GM19455 (cell line): ENCODE results near the gene NUDT17.
"Not testable (repeated sequence)": the region's sequence is repeated elsewhere in the genome, so short reads cannot be mapped to it uniquely, and the experiment has no call there.

Experiments
- ATAC-seq: cut with Tn5 transposase; IDR thresholded peaks from one replicate; pipeline ENCODE4 v1.9.1; 2021; ENCODE audit not compliant: unreplicated experiment

Gene NUDT17, protein sequence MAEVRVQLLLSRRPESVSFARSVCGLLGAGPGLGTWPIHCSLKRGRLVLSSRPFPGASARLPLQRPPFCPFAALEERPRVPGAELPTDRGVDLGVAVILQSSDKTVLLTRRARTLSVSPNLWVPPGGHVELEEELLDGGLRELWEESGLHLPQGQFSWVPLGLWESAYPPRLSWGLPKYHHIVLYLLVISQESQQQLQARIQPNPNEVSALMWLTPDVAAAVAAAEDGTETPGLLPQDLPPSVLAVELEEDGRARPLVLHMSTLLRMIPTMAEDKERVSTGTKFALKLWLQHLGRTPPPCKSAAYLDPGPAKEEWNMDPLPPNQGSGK

DNA sequence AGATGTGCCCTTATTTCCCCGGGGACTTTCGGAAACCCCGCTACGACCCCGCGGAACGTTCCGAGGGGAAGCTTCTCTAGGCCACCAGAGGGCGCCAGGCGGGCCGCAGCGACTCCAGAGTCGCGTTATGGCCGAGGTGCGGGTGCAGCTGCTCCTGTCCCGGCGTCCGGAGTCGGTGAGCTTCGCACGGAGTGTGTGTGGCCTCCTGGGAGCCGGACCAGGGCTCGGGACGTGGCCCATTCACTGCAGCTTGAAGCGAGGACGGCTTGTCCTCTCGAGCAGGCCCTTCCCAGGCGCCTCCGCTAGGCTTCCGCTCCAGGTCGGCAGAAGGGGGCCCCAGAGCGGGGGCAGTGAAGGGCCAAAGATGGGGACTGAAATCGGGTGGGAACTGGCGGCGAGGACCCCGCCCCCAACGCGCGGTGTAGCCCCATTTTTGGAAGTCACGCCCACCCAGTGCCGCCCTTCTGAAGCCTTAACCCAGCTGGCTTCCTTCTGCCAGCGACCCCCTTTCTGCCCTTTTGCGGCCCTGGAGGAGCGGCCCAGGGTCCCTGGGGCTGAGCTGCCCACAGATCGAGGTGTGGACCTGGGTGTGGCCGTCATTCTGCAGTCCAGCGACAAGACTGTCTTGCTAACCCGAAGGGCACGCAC, at the start of gene NUDT17:
TSS of gene NUDT17 (plus strand) at position 117 of the 648 bp plus-strand sequence. CDS start at position 128, 11 bp downstream.
- peak; percentile 55 for ATAC-seq

DNA sequence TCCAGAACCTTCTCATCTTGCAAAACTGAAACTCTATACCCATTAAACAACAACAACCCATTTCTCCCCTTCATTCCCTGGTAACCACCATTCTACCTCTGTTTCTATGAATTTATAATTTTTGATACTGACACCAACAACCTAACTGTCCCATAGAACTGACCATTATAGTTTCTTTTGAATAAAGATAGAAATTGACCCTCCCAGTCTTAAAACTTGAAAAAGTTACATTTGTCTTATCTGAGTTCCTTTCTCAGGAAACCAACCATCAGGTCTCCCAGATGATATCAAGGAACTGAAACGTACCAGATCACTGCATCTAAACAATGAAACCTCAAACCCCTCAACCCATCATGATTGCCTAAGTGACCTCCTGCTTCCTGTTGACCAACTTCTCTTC, 48.7 kb upstream of the NUDT17 start:
- ATAC-seq = no peak

DNA sequence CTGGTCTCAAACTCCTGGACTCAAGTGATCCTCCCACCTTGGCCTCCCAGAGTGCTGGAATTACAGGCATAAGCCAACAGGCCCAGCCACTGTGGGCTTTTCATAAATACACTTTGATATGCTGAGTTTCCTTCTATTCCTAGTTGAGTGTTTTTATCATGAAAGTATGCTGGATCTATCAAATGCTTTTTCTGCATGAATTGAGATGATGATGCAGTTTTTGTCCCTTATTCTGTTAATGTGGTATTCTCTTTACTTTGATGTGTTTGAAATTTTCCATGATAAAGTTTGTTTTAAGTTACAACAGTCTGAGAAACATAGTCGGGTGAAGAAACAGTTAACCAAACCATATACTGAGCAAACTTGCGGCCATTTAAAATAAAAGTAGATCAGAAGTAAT, 45.6 kb upstream of the NUDT17 start:
- no peak for ATAC-seq

DNA sequence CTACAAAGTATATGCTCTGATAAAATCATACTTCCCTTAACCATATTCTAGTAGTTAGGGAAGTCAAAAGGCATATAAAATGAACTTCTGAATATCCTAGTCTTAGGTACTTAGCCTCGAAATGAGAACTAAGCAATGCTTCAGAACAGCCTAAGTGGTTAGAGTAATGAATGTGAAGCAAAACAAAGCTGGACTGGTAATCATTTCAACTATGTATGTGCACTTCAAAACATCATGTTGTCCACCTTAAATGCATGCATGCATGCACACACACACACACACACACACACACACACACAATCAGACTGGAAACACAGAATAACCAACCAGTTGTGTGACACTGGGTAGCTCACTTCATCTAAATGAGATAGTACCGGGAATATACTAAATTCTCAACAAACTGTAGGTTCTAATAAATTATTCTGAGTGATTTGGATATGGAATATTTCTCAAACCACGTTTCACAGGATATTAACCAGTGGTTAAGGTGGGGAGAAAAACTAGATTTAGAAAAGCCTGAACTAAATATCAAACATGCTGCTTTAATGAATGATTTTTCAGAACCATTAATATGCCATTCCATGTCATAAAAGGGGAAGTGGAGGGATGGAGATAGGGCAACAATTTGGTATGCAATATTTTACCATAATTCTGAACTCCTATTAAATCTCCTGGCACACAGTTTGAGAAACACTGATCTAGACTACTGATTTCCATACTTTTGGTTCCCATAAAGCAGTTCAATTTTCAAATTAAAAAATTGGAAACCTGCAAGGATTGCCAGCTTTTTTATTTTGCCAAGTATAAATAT, 41.0 kb upstream of the NUDT17 start:
- ATAC-seq = no peak

DNA sequence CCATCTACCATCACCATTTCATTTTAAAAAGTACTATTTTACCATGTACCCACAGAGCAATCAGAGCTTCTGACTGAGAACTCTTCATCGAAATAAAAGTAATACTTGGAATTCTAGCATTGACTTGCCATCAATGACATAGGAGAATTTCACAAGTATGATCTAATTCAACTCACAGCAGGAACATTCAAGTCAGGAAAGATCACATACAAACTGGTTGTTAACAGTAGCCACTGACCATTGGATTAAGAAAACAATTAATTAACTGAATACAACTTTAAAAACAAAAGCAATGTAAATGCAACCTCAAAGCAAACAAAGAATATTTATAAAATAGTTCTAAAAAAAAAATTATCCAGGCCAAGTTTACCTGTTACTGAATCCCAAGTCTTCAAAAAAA, 40.4 kb upstream of the NUDT17 start:
- ATAC-seq = no peak

DNA sequence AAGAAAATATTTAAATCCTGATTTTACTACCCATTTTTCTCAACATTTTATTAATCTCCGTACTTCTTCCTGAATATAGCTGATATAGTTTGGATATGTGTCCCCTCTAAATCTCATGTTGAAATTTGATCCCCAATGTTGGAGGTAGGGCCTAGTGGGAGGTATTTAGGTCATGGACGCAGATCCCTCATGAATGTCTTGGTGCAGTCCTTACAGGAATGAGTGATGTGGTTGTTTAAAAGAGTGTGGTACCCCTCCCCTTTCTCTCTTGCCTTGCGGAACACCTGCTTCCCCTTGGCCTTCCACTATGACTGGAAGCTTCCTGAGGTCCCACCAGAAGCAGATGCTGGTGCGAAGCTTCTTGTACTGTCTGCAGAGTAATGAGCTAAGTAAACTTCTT, 39.0 kb upstream of the NUDT17 start:
- ATAC-seq = no peak

DNA sequence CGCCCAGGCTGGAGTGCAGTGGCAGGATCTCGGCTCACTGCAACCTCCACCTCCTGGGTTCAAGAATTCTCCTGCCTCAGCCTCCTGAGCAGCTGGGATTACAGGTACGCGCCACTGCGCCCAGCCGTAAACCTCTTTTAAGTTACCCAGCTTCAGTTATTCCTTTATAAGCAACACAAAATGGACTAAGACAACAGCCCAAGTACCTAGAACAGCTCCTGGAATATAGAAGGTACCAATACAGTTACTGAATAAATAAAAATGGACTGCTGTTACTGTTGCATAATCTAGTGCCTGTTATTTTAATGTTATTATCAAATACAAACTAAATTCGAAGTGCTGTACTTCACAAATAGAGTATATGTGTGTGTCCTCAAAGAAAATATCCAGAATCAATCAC, 38.6 kb upstream of the NUDT17 start:
- no peak for ATAC-seq

DNA sequence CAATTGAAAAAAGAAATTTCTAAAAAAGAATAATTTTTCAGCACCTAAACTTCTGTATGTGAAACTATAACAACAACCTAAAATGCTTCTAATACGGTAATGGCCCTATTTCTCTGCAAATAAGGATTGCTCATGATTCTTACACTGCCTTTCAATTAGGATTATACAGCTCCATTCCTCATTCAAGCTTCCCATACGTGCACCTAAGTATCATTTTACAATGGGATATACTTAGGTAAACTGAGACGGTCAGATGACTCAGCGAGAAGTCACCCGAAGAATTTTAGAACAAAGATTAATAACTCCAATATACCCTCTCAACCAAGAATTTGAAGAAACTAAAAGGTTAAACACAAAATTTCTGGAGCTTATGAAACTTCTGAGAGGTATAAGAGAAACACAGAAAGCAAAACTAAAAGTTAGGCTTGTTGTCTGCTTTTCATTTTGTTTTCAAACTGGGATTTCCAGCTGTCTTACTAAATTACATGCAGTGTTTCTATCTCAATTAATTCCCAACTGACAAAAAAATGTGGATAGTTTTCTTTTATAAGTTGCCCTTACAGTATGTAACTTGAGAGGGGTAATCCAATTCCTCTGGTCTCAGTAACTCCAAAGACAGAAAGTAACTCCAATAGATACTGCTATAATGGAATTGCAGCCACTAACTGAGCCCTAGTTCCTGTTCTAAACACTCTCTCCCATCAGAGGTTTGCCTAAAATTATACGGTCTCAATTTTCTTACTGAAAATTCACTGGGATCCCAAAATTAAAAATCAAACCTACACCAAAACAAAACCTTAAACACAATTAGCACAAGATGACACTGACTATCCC, 32.2 kb upstream of the NUDT17 start:
- ATAC-seq = not testable (repeated sequence)

DNA sequence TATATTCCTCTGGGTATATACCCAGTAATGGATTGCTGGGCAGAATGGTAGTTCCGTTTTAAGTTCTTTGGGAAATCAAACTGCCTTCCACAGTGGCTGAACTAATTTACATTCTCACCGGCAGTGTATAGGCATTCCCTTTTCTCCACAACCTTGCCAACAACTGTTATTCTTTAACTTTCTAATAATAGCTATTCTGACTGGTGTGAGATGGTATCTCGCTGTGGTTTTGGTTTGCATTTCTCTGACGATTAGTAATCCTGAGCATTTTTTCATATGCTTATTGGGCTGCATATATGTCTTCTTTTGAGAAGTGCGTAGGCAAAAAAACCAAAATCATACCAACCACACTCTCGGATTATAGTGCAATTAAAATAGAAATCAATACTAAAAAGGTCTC, 27.3 kb upstream of the NUDT17 start:
- not testable (repeated sequence) for ATAC-seq

DNA sequence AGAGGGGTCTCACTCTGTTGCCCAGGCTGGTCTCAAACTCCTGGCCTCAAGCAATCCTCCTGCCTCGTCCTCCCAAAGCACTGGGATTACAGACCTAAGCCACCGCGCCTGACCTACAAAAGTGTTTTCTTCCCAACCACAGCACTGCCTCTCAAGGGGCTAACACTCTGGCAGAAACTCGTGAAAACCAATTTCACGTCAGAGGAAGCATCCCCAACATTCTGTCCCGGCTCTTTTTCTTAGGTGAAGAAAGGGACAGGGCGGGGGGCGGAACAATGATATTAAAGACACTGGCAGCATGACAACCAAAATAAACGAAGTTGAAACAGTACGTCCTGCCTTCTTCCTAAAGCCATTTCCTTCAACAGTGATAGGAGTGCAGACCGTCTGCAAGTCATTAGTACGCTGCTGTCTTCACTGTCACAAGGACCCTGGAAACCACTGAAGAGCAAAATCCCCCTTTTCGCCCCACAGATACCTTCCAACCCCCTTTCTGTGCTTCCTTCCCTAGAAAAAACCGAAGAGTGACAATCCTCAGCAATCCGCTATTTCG, 22.6 kb upstream of the NUDT17 start:
- not testable (repeated sequence) for ATAC-seq

DNA sequence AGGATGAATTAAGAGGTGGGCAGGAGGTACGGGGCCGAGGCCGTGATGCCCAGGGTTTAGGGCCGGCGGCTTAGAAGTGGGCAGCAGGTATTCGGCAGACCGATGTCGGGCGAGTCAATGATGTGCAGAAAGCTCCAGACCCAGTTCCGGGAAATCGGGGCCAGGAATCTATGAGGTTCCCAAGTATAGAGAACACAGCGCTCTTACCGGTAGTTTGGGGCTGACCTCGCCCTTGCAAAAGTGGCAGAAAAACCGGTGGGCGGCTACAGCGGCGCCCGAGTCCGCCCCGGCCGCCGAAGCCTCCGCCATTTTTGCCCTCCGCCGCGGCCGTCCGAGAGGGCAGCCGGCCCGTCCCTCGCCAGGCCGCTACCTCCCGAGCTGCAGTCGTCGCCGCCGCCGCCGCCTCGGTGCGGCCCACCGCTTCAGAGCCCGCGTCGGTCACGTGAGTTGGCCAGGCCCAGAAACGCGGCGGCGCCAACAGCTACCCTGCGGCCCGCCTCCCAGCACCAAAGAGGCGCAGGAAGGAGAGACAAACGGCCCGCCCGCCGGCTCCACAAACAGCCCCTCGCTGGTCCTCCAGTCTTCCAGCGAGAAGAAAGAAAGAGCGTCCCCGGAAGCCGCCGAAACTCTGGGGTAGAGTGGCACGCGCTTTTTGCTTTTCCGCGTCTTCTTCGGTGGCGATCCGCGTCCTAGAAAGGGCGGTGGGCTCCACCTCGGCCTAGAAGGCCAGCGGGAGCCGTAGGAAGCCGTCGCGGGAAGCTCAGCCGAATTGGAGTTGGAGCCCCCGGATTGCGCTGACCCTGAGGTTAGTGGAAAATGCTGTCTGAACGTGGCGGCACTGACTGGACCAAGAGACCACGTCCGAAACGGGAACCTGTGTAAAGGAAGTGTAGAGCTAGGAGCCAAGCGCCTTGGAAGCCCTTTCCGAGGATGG, 21.6 kb upstream of the NUDT17 start, which contains the start of the genes POLR3C and RNF115:
TSS of gene POLR3C (plus strand) at position 636 of the 934 bp plus-strand sequence. CDS start 1,577 bp downstream, outside the sequence.
TSS of gene RNF115 (minus strand) at position 531 of the 934 bp plus-strand sequence. CDS start at position 309, 222 bp downstream.
- peak; percentile 82 for ATAC-seq

DNA sequence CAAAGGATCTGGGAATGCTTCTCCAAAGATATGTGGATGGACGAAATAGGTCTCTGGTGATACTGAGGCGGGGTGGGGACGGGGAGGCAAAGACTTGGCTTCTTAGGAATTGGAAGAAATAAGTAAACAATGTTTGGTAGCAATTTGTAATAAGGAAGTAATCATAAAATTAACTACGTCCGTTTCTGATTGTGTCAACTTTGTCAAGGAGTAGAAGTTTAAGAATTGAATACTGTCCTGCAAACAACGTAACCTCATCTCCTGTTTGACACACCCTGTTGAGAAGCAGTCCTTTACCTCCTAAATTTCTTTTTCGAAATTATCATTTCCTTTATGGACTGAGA, 21.0 kb upstream of the NUDT17 start:
- no peak for ATAC-seq

DNA sequence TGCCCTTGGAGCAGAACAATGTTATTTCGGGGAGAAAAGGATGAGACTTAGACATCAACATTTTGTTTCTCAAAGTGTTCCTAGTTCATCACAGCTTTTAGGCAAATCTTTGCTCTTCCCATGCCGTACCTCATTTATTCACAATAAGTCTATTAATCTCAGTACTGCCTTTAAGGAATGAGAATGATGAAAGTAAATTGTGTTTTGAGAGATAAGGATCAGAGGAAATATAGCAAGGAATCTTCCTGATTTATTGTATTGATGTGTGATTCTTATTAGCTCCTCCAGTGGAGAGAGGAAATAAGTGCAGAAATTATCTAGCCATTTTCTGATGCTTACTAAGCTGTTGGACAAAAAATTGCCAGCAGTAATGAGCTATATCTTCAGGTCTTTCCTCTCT, 19.4 kb upstream of the NUDT17 start:
- no peak for ATAC-seq

DNA sequence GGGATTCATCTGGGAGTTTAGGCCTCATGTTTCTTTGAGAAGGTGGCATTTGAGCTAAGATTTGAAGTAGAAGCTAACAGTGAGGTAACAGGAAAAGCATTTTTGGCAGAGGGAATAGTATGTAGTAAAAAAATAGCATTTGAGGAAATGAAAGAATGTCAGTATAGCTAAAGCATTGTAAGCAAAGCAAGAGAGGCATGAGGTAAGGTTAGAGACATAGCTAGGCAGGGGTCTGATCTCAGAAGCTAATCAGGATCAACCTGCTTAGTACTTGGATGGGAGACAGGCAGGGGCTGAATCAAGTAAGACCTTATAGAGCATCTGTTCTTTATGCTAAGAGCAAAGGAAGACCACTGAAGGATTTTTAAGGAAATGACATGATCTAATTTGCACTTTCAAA, 17.5 kb upstream of the NUDT17 start:
- ATAC-seq = no peak

DNA sequence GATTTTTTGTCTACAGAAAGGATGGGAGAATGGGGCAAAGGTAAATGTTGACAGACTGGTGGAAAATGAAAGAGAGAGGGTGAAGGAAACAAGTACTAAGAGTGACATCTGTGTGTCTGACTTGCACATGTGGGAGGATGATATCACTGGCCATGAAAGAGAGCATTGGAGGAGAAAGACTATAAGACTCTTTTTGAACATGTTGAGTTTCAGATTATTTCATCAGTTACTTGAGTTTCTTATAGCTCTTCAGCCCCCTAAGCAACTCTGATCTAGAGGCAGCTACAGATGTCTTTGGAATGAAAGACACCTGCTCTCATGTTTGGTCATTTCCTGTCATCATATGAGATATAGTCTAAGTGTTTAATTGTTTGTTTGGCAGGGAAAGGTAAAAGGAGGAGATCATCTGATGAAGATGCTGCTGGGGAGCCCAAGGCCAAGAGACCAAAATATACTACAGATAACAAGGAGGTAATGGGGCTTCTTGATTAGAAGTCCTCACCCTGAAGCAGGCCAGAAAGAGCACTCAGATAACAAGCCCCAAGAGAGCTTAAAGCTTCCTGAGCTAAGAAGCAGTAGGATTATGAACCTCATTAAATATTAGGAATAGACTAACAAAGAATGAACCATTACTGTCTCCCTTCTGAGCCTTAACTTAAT, 16.9 kb upstream of the NUDT17 start:
- ATAC-seq = no peak

DNA sequence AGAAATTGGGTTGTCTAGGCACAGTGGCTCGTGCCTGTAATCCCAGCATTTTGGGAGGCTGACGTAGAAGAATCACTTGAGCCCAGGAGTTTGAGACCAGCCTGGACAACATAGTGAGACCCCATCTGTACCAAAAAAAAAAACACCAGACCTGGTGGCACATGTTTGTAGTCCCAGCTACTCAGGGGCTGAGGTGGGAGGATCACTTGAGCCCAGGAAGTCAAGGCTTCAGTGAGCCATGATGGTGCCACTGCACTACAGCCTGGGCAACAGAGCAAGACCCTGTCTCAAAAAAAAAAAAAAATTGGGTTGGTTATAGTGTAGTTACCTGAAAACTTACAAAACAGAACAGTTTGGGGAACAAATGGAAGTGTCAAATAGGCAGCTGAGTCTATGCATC, 14.6 kb upstream of the NUDT17 start:
- ATAC-seq = not testable (repeated sequence)

DNA sequence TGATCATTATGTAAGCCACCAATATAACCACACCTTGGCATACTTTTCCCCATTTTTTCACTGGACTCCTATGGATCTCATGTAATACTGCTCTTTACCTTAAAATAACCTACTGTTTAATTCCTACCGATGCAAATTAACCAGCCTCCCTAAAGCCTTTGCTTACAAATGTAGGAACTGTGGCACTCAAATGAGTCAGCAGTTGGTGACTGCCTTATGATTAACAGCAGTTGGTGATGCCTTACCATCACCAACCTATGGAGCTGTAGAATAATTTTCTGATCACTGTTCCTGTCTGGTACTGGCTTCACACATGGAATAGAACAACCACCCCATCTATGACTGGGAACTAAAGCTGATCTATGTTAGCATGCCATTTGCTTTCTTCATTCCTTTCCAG, 7.8 kb upstream of the NUDT17 start:
- no peak for ATAC-seq

DNA sequence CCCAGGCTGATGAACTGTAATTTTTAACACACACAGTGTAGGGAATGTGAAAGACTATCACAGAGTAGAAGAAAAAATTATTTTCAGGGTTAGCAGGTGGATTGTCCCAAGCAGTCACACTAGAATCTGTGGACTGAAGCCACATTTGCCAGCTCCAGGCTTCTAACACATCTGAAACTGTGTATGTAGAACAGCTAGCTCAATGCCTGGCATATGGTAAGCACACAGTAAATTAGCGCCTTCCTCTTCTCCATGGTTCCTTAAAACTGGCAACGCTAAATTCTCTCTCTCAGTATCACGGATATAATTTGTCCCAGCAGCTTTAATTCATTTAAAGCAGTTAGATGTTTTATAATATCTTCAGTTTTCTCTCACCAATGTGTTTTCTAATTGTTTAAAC, 2.4 kb upstream of the NUDT17 start:
- no peak for ATAC-seq

DNA sequence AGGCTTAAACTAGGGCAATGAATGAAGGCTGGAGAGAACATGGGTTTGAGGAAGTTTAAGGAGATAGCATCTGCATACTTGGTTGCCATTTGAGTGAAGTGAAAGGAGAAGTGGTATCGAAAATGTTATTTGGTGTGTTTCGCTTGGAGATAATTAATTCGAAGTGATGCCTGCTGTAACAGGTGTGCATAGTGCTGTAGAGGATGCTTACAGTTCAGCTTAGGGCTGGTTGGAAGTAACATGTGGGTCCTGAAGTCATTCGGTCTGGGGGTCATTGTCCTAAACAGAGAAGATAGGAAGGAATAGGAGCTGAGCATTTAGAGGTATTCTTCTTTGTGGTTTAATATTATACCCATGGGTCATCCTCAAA, 301 bp upstream of the NUDT17 start:
- ATAC-seq = peak; percentile 56
